ENCODE measurements around the gene TK2. TPM values are rescaled to one million over a fixed set of nuclear protein-coding genes. Genes with fewer than 3 reads are reported as not detected.
A peak's percentile ranks its signal among the peaks of the same experiment; 100 is the strongest.

TK2 gene
- total and polyA plus RNA-seq, 10 donors: 8.3 to 56.6 (median 31.8) TPM

GRCh38 chr16:66520406-66521170, 29.3 kb downstream of the TK2 start:
- H3K4me1 ChIP-seq: peaks cover 93 to 100% (median 100%) of the 10 kb centered on the region in 6 donors
- H3K27ac ChIP-seq: peak overlapping the region; percentile 73 to 99 (median 96)
- 53 to 64% (median 61%) methylated on average over 14 of the region's 14 CpGs for WGBS, 5 donors
- intact Hi-C loops (cut with DNase I; ENCODE audit: low total_unique reads): no loop called here
- DNase-seq: peak; percentile 89
- H3K9me3 ChIP-seq: no peaks in the 10 kb centered on the region
- peak overlapping the region in 1 of 8 donors; percentile 56 for H3K4me3 ChIP-seq
- TF ChIP-seq CTCF (IDR thresholded peaks at IDR 0.05 in 8 of 11, conservative IDR thresholded peaks at IDR 0.05 in 3 of 11) (no peak), POLR2A (IDR thresholded peaks at IDR 0.05) (no peak), POLR2AphosphoS5 (IDR thresholded peaks at IDR 0.05) (peak in 2 of 3 donors; percentile 57 to 74)
- H3K27me3 ChIP-seq (replicated peaks in 1 of 7): no peaks in the 10 kb centered on the region
- peaks cover 0 to 3% (median 0%) of the 10 kb centered on the region in 6 donors for H3K36me3 ChIP-seq

- intact Hi-C loops (cut with DNase I; ENCODE audit: low total_unique reads): no loop called here
Measured at GRCh38 chr16:66519482-66520373, 30.2 kb downstream of the TK2 start.

GRCh38 chr16:66517586-66518263, 32.2 kb downstream of the TK2 start:
- Histone ChIP-seq H3K9me3 (no peaks in the 10 kb centered on the region), H3K27me3 (replicated peaks in 1 of 7) (no peaks in the 10 kb centered on the region), H3K4me1 (peaks cover 74 to 98% (median 86%) of the 10 kb centered on the region in 6 donors), H3K36me3 (peaks cover 0 to 3% (median 0%) of the 10 kb centered on the region in 6 donors), H3K27ac (peak overlapping the region; percentile 84 to 99 (median 96)), H3K4me3 (peak overlapping the region in 5 of 8 donors; percentile 20 to 64 (median 23))
- intact Hi-C loops (cut with DNase I; ENCODE audit: low total_unique reads): no loop called here
- TF ChIP-seq POLR2A (IDR thresholded peaks at IDR 0.05) (no peak), POLR2AphosphoS5 (IDR thresholded peaks at IDR 0.05) (no peak), CTCF (IDR thresholded peaks at IDR 0.05 in 8 of 11, conservative IDR thresholded peaks at IDR 0.05 in 3 of 11) (no peak)
- no peak for DNase-seq
- WGBS, 5 donors: 67 to 72% (median 70%) methylated on average over 8 of the region's 8 CpGs

More at GRCh38 chr16:66519482-66520373, 30.2 kb downstream of the TK2 start:
- no peak for DNase-seq
- H3K27me3 ChIP-seq (replicated peaks in 1 of 7): no peaks in the 10 kb centered on the region
- 74 to 83% (median 80%) methylated on average over 11 of the region's 11 CpGs for WGBS, 5 donors
- H3K36me3 ChIP-seq: no peaks in the 10 kb centered on the region
- H3K4me3 ChIP-seq: peak overlapping the region in 1 of 8 donors; percentile 56
- peak overlapping the region; percentile 73 to 99 (median 96) for H3K27ac ChIP-seq
- no peaks in the 10 kb centered on the region for H3K9me3 ChIP-seq
- TF ChIP-seq POLR2A (IDR thresholded peaks at IDR 0.05) (no peak), CTCF (IDR thresholded peaks at IDR 0.05 in 8 of 11, conservative IDR thresholded peaks at IDR 0.05 in 3 of 11) (no peak), POLR2AphosphoS5 (IDR thresholded peaks at IDR 0.05) (no peak)
- peaks cover 90 to 100% (median 99%) of the 10 kb centered on the region in 6 donors for H3K4me1 ChIP-seq
